Glomerular visceral epithelial cell (primary cell): ENCODE results near the gene RNPEPL1.

Experiments used
- DNase-seq: peaks from one replicate; pipeline ENCODE4 v3.0.0-alpha.2; 2016; ENCODE audit errors: extremely low spot score

Gene RNPEPL1

GRCh38 chr2:240577281-240578109, 9.2 kb downstream of the RNPEPL1 start:
- no peak for DNase-seq

GRCh38 chr2:240578110-240578450, 9.8 kb downstream of the RNPEPL1 start:
- DNase-seq: no peak

GRCh38 chr2:240578488-240578887, 10.2 kb downstream of the RNPEPL1 start:
- DNase-seq: no peak

- DNase-seq: no peak
Observed at GRCh38 chr2:240579071-240579762, 10.9 kb downstream of the RNPEPL1 start.

- peak; percentile 91 for DNase-seq
Observed at GRCh38 chr2:240579771-240580614, 11.7 kb downstream of the RNPEPL1 start.

- DNase-seq: no peak
Observed at GRCh38 chr2:240581811-240582210, 13.5 kb downstream of the RNPEPL1 start.

- DNase-seq: no peak
Observed at GRCh38 chr2:240582781-240583180, 14.5 kb downstream of the RNPEPL1 start.

GRCh38 chr2:240583774-240584173, 15.5 kb downstream of the RNPEPL1 start:
- DNase-seq: no peak

- peak; percentile 41 for DNase-seq
Observed at GRCh38 chr2:240584486-240585031, 16.3 kb downstream of the RNPEPL1 start.

GRCh38 chr2:240585101-240585500, 16.8 kb downstream of the RNPEPL1 start:
- DNase-seq: peak; percentile 29

GRCh38 chr2:240585681-240586197, 17.5 kb downstream of the RNPEPL1 start:
- no peak for DNase-seq

GRCh38 chr2:240586198-240586918, 18.1 kb downstream of the RNPEPL1 start, which contains the start of gene CAPN10:
TSS of gene CAPN10 (plus strand) at chr2:240586734. CDS start at chr2:240586912, 178 bp downstream.
- DNase-seq: peak; percentile 96

GRCh38 chr2:240586919-240587800, 18.9 kb downstream of the RNPEPL1 start:
- peak; percentile 39 for DNase-seq

- DNase-seq: no peak
Observed at GRCh38 chr2:240588006-240588655, 19.8 kb downstream of the RNPEPL1 start.

- DNase-seq: no peak
Observed at GRCh38 chr2:240588669-240589068, 20.4 kb downstream of the RNPEPL1 start.

GRCh38 chr2:240589375-240589774, 21.1 kb downstream of the RNPEPL1 start:
- no peak for DNase-seq

- no peak for DNase-seq
Observed at GRCh38 chr2:240589850-240590525, 21.7 kb downstream of the RNPEPL1 start.

GRCh38 chr2:240590681-240591111, 22.4 kb downstream of the RNPEPL1 start:
- no peak for DNase-seq

GRCh38 chr2:240591226-240591625, 22.9 kb downstream of the RNPEPL1 start:
- no peak for DNase-seq
